Stimulated activated CD4-positive, alpha-beta T cell treated with anti-CD3 and anti-CD28 coated beads, Interleukin-2, amount 100 ng/mL, for 48 hours (primary cell): Measurements from ENCODE around the gene PCDH7.

Source experiments
- DNase-seq, 2 donors: peaks; one replicate each; pipeline ENCODE4 v3.0.0-alpha.2; 2020

The PCDH7 gene

DNA sequence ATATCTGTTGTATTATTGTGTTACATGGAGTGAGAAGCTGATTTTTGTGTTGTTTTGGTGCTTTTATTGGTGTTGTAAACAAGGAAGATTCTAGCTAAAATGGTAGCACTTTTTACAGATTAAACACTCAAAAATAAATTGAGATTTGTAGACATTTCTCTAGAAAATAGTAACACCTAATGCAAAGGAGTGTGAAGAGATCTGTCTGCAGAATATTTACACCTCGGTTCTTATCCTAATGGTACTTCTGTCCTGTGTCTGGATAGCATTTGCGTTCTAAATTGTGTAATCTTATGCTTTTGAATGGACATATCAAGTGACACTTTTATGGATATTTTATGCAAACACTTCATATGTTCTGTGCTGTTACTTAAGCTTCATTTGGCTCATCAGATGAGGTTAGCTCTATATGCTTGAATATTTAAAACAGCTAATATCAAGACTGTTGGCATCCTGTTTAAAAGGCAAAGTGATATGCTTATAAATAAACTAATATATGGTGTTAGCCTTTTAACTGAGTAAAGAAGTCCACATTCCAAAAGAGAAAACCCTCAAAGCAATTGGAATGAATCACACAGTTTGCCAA lies 6.0 kb downstream of the PCDH7 start:
- DNase-seq = no peak

DNA sequence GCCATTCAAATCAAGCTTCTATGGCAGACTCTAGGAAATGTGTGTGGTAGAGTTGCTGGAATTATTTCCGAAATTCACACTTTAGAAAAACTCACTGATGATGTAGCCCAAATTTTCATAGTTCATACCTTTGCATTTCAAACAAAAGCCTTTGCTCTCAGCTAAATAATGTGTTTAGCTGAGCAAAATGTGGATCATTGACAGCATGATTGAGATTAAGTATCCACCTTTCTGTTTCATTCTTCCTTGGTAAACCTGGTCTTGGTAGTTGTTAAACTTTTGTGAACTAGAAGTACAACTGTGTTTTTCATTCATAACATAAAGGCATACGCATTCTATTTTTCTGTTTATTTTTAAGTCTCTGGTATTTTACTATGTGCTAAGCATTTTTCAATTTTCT lies 7.2 kb downstream of the PCDH7 start:
- DNase-seq = no peak

GRCh38 chr4:30728311-30728710 lies 8.1 kb downstream of the PCDH7 start:
- no peak for DNase-seq

- no peak for DNase-seq
Measured at GRCh38 chr4:30743897-30744296, 23.7 kb downstream of the PCDH7 start.

GRCh38 chr4:30744386-30744785 lies 24.2 kb downstream of the PCDH7 start:
- DNase-seq = no peak

DNA sequence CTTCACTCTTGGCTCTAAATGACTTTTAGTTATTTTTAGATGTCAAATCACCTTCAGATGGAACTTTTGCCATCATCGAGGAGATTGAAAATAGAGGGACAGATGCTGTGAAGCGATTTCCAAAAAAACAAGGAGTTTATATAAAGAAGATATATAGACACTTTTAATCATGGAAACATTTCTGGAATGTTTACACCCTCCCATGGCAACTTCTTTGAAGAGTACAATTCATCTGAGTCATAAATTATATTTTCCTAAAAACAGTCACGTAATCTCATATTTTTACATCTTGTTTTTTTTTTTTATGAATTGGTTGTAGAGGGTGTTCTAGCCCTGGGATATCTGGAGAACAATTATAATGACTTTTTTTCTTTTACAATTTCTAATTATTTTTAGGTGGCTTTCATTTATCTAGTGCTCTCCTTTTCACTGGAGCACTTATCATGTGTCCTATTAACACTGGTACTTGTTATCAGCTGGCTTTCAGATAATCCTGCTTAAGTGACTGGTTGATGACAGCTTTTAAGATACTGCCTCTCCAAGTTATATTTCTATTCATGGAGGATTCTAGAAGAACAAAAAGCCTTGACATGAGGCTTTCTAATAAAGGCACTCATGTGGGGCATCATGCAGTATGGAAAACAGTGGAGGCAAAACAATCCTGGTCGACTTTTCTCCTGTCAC lies 24.9 kb downstream of the PCDH7 start:
- DNase-seq = no peak

DNA sequence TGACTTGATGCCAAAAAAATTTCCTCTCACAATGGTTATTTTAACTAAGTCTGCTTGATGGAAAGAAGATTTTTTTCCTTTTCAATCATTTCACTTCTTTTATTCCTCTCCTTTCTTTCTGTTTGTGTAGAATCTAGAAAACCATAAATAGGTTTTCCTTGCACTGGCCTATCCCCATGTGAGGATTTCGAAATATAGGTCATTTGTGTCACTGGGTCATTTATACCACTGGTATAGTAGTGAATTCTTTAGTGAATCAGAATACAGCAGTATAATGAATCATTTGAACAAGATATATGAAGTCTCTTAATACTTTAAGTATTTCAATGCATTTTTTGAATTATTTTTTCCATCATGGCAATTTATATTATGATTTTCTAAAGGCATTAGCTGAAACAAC lies 26.6 kb downstream of the PCDH7 start:
- DNase-seq = no peak

DNA sequence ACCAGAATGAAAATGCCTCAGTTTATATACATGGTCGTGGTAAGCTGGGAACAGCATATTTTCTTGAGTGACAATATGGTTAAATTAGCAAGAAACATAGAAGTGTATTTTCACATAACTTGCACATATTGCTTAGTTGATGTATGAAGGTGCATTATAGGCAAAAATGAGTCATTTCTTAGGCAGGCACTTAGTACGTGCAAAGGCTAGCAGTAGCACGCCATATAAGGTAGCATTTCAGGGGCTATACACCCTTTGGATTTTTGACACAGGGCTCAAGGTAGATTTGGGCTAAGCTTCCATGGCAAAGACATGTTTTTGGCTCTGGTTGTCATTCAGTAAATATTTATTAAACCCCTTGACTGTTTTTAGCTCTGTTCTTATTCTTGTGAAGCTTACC lies 33.1 kb downstream of the PCDH7 start:
- no peak for DNase-seq

DNA sequence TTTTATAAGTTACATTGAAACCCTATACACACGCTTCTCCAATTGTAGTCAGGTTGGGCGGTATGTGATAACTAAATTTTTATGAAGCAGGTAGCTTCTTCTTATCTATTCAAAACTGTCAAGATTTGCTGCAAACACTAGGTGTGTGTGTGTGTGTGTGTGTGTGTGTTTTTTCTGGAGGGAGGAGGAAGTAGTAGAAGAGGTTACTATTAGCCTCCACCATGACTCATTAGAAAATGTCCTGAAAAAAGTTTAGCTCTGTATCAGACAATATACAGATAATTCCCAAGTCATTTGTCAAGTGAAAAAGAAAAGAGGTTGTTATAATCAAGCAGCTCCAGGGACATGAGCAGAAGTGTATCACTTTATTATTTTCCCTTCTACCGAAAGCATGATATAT lies 33.9 kb downstream of the PCDH7 start:
- no peak for DNase-seq

- no peak for DNase-seq
Measured at GRCh38 chr4:30755346-30755745, 35.2 kb downstream of the PCDH7 start.

- DNase-seq = no peak
Measured at GRCh38 chr4:30756553-30756952, 36.4 kb downstream of the PCDH7 start.

GRCh38 chr4:30757357-30757756 lies 37.2 kb downstream of the PCDH7 start:
- DNase-seq = no peak

GRCh38 chr4:30760551-30760950 lies 40.4 kb downstream of the PCDH7 start:
- no peak for DNase-seq

DNA sequence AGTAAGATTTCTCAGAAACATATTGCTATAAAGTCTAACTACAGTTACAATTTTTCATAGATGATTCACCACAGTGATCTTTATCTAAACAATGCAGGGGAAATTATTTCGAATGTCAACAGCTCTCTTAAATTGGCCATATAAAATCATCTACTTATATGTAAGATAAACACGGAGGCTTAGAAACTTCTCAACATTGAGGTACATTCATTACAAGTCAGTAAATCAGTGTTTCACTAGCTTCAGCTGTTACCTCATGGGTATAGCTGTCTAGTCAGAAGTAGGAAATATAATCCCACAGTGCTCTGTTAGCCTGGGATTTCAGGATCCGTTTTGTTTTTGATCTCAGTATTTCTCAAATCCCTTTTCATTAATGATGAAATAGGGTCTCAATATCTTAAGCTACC lies 43.2 kb downstream of the PCDH7 start:
- no peak for DNase-seq

DNA sequence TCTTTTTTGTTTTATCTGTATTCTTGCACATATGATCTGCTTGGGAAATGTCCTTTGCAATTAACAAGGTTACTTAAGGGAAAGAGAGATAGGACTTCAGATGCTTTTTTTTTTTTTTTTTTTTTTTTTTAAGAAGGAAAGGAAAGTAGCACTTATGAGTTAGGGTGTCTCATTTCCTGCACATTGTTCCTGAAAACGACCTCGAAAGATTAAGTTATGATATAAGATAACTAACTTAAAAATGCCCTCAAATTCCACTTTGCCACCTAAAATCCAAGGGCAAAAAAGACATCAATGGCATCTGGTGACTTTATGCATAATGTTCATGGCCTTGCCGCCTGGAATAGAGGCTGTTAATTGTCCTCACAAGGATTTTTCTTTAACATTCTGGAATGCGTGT lies 44.9 kb downstream of the PCDH7 start:
- DNase-seq = no peak

GRCh38 chr4:30767147-30767845 lies 47.1 kb downstream of the PCDH7 start:
- DNase-seq = no peak

GRCh38 chr4:30768277-30768676 lies 48.1 kb downstream of the PCDH7 start:
- DNase-seq = no peak

DNA sequence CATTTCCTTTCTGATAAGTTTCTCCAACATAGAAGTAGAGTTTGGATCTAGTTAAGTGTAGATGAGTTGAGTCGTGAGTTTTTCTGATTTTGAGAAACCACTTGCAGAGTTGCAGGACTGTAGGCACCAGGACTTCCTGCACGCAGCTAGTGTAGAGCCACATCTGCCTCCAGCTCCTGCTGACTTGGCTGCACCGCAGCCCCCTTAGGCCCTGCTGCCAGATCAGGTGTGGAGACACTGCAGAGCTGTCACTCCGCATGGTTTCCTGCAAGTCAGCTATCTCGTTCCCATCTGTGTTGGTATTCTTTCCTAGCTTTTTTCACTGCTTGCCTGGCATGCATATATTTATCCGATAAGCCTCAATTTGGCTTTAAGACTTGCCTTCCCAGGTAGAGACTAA lies 48.9 kb downstream of the PCDH7 start:
- no peak for DNase-seq

GRCh38 chr4:30770049-30770549 lies 49.9 kb downstream of the PCDH7 start:
- no peak for DNase-seq

DNA sequence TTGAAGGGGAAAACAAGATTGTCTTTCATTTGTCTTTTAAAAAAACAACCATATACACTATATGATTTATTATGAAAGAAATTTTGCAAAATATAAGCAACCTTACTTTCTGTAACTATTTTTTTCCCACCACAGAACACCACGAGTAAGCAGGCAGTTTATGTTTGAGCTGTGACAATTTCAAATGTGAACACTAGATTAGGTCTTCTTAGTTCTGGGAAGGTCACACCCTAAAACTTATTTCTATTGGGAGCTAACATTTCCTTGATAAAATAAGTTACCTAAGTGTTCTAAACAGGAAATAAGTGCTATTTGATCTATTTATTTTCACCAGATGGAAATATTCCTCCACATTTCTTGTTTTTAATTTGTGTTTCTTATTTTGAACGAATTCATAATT lies 50.6 kb downstream of the PCDH7 start:
- DNase-seq = no peak

GRCh38 chr4:30776451-30776850 lies 56.3 kb downstream of the PCDH7 start:
- no peak for DNase-seq

DNA sequence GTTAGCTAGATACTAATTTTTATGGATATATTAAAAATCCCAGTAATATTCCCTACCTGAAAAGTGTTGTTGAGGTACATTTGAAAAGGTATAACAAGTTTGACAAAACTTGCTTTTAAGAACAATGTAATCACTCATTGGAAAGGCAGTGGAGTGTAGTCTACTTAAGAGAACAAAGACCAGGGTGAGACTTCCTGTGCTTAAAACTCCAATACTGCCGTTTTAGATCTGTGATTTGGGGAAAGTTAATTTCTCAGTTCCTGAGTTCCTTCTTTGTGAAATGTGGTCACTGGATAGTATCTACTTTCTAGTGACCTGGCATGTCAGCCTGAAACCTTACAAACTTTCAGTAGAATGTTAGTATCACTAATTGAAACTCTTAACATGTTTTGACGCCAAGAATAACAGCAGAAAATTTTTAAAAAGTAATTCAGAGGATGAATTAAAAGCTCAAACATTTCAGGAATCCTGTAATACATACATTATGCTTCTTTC lies 56.8 kb downstream of the PCDH7 start:
- no peak for DNase-seq
